ENCODE measurements around the gene ASZ1. TPM values are rescaled to one million over a fixed set of nuclear protein-coding genes. Genes with fewer than 3 reads are reported as not detected.

ASZ1 gene
- polyA plus RNA-seq, 1 experiment: 0.05 TPM

DNA sequence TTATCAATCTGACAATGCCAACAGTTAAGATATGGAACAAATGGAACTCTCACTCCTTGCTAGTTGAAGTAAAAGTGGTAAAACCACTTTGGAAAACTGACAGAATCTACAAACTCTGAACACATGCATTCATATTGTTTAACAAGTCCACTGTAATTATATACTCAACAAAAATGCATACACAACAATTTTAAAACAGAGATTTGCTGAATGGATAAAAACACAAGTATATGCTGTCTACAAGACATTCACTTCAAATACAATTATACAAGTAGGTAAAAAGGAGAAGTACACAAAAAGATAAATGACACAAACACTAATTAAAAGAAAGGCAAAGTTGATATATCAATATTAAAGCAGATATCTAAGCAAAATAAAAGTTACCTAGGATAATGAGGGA, 95.3 kb downstream of the ASZ1 start:
- ChIA-PET CTCF (no interaction called here), POLR2A (no interaction called here)
- Histone ChIP-seq H3K4me3 (ENCODE audit: low read depth, low read length) (no peak overlapping the region), H3K27me3 (ENCODE audit: control insufficient read depth, insufficient read depth, low read length) (no peaks in the 10 kb centered on the region), H3K9me3 (ENCODE audit: control insufficient read depth, insufficient read depth, low read length) (peaks cover 7% of the 10 kb centered on the region), H3K27ac (ENCODE audit: low read depth, low read length) (no peak overlapping the region)
- TF ChIP-seq, protein P1, sequence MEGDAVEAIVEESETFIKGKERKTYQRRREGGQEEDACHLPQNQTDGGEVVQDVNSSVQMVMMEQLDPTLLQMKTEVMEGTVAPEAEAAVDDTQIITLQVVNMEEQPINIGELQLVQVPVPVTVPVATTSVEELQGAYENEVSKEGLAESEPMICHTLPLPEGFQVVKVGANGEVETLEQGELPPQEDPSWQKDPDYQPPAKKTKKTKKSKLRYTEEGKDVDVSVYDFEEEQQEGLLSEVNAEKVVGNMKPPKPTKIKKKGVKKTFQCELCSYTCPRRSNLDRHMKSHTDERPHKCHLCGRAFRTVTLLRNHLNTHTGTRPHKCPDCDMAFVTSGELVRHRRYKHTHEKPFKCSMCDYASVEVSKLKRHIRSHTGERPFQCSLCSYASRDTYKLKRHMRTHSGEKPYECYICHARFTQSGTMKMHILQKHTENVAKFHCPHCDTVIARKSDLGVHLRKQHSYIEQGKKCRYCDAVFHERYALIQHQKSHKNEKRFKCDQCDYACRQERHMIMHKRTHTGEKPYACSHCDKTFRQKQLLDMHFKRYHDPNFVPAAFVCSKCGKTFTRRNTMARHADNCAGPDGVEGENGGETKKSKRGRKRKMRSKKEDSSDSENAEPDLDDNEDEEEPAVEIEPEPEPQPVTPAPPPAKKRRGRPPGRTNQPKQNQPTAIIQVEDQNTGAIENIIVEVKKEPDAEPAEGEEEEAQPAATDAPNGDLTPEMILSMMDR (IDR thresholded peaks at IDR 0.05; ENCODE audit: low read depth, low read length): no peak
- no peak for DNase-seq (ENCODE audit: low read depth, low spot score)

DNA sequence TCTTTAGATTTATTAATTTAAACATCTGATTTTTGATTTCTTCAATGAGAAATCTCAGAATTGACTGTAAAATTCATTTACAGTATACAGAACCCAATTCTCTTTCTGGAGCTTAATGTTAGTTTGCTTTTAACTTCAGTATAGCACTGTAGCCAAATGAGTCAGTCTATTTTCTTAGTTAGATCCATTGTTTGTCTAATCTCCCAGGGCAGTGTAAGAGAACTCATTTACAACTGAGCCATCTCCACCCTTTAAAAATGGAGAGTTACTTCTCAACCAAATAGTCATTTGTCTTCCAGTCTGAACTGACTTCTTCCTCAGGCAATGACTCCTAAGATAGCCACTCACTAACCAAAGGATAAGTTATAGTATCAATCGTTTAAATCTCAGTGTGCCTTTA, 101.5 kb downstream of the ASZ1 start:
- no peak overlapping the region for H3K27ac ChIP-seq (ENCODE audit: low read depth, low read length)
- no peak overlapping the region for H3K4me3 ChIP-seq (ENCODE audit: low read depth, low read length)
- H3K9me3 ChIP-seq (ENCODE audit: control insufficient read depth, insufficient read depth, low read length): peaks cover 9% of the 10 kb centered on the region
- TF ChIP-seq, protein P1 (IDR thresholded peaks at IDR 0.05; ENCODE audit: low read depth, low read length): no peak
- DNase-seq (ENCODE audit: low read depth, low spot score): no peak
- peaks cover 18% of the 10 kb centered on the region for H3K27me3 ChIP-seq (ENCODE audit: control insufficient read depth, insufficient read depth, low read length)
- ChIA-PET POLR2A (no interaction called here), CTCF (interaction anchor here (1.1 to 3.9 kb wide), 3 partner anchors 13 to 113 kb away, joined by 3 to 12 read pairs (median 3); no protein-coding TSS in a partner anchor)

DNA sequence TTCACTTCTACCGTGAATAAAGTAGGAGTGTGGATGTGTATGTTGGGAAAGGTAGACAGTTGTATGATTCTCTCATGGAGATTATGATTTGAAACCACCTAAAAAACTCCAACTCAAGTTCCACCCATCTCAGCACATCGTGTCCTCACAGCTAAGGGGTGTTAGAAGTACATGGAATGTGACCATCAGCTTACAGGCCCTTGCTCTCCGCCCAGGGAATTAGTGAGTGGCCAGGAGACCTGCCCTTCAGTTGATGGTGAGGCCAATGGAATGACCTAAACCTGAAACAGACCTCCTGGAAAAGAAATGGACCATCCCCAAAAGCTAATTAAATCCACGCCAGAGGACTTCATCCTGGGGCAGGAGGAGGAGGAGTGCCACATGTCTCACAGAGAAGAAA, 102.3 kb downstream of the ASZ1 start:
- Histone ChIP-seq H3K27ac (ENCODE audit: low read depth, low read length) (no peak overlapping the region), H3K9me3 (ENCODE audit: control insufficient read depth, insufficient read depth, low read length) (peaks cover 13% of the 10 kb centered on the region), H3K4me3 (ENCODE audit: low read depth, low read length) (peak overlapping the region; percentile 62), H3K27me3 (ENCODE audit: control insufficient read depth, insufficient read depth, low read length) (peaks cover 26% of the 10 kb centered on the region)
- no peak for DNase-seq (ENCODE audit: low read depth, low spot score)
- ChIA-PET CTCF (interaction anchor here (1.0 to 3.9 kb wide), 4 partner anchors 14 to 134 kb away, joined by 3 to 12 read pairs (median 3); no protein-coding TSS in a partner anchor), POLR2A (no interaction called here)
- TF ChIP-seq, protein P1 (IDR thresholded peaks at IDR 0.05; ENCODE audit: low read depth, low read length): no peak

DNA sequence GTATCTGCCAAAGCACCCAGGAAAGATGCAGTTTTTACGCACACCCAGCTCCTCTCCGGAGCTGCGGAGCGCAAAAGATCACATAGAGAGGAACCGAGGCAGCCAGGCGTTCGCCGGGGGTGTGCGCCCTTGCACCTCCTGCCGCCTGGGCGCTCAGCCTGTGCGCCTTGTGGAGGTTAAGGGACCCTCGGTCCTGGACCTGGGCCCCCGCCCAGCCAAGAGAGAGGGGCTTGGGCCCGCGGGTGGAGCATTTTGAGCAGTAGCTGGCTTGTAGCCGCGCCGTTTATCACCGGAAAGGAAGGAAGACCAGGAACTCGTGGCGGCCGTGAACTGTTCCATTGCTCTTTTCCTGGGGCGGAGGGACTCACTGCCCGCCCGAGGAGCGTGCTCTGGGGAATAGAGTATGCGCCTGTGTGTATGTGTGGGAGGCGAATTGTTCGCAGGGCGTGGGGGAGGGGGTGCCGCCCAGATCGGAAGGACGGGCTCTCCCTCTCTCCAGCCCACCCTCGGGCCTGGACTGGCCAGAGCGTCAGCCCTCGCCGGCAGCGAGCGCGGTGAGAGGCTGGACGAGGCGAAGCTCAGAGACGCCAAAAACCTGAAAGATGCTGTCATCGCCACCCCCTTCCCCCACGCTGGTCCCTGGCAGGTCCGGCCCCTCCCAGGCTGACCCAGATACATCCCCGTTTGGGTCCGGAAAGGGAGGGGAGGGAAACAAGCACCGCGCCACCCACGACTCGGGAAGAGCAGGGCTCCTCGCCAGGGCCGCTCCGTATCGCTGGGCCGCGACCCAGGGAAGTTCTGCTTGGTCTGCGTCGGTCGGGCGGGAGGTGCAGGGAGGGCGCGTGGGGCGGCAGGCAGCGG, 103.2 kb downstream of the ASZ1 start:
- DNase-seq (ENCODE audit: low read depth, low spot score): peak; percentile 56
- TF ChIP-seq, protein P1 (IDR thresholded peaks at IDR 0.05; ENCODE audit: low read depth, low read length): no peak
- CTCF ChIA-PET: interaction anchor here (1.0 to 3.9 kb wide), 2 partner anchors 111 to 135 kb away, joined by 3 to 12 read pairs; no protein-coding TSS in a partner anchor
- POLR2A ChIA-PET: interaction anchor here (0.9 to 1.1 kb wide), 4 partner anchors 73 to 105 kb away, joined by 3 to 9 read pairs (median 4); no protein-coding TSS in a partner anchor
- Histone ChIP-seq H3K4me3 (ENCODE audit: low read depth, low read length) (peak overlapping the region; percentile 62), H3K27me3 (ENCODE audit: control insufficient read depth, insufficient read depth, low read length) (peaks cover 27% of the 10 kb centered on the region), H3K9me3 (ENCODE audit: control insufficient read depth, insufficient read depth, low read length) (peaks cover 10% of the 10 kb centered on the region), H3K27ac (ENCODE audit: low read depth, low read length) (peak overlapping the region; percentile 57)

All from AG04450 (cell line).